Vagina (tissue), 2 donors: ENCODE data around the gene DDC.

Source experiments
- POLR2A ChIP-seq, 2 donors: fragments of 450-650 bp; IDR thresholded peaks; one replicate each; pipeline ENCODE4 v1.6.1; 2017; ENCODE audit warnings: antibody characterized with exemption in 2 of 2, mild to moderate bottlenecking in 2 of 2, moderate library complexity in 2 of 2
- TF ChIP-seq, protein P1 (sequence below), 3 experiments: fragments of 450-650 bp in 2 of 3; fragments of 200-600 bp in 1 of 3; sonication (generic) in 1 of 3; IDR thresholded peaks; one replicate each; pipeline ENCODE4 v1.5.1; 2017 to 2019; ENCODE audit warnings: antibody characterized with exemption in 3 of 3, mild to moderate bottlenecking in 2 of 3, moderate library complexity in 2 of 3

DNA sequence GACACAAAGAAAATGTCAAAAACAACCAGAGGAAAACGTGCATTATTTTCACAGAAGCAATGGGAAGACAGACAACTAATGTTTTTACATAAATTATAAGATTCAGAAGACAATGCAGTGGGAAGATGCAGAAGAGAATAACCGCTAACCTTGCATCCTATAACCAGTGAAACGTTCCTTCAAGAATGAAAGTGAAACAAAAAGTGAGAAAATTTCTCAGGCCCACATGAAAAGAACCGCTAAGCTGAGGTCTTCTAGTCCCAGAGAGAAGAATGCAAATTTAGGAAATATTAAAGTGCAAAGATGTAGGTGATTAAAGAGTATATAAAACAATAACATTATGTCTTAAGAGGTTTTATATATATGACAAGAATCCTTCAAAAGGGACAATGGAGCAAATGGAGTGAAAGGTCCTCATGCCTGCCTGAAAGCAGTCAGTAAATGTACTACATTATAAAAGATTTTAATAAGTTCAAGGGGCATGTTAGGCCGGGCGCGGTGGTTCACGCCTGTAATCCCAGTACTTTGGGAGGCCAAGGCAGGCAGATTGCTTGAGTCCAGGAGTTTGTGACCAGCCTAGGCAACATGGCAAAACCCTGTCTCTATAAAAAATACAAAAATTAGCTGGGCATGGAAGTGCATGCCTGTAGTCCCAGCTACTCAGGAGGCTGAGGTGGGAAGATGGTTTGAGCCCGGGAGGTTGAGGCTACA, 43.1 kb upstream of the DDC start:
- TF ChIP-seq POLR2A (IDR thresholded peaks at IDR 0.05): no peak
- TF ChIP-seq, protein P1, sequence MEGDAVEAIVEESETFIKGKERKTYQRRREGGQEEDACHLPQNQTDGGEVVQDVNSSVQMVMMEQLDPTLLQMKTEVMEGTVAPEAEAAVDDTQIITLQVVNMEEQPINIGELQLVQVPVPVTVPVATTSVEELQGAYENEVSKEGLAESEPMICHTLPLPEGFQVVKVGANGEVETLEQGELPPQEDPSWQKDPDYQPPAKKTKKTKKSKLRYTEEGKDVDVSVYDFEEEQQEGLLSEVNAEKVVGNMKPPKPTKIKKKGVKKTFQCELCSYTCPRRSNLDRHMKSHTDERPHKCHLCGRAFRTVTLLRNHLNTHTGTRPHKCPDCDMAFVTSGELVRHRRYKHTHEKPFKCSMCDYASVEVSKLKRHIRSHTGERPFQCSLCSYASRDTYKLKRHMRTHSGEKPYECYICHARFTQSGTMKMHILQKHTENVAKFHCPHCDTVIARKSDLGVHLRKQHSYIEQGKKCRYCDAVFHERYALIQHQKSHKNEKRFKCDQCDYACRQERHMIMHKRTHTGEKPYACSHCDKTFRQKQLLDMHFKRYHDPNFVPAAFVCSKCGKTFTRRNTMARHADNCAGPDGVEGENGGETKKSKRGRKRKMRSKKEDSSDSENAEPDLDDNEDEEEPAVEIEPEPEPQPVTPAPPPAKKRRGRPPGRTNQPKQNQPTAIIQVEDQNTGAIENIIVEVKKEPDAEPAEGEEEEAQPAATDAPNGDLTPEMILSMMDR (IDR thresholded peaks at IDR 0.05): no peak
